Transverse colon (tissue), 4 donors: ENCODE measurements around the gene ENPP5.

Source experiments
- EP300 ChIP-seq: sonication (generic); formaldehyde crosslinking; IDR thresholded peaks from one replicate; pipeline ENCODE4 v1.6.1; 2017; ENCODE audit warnings: antibody characterized with exemption, low read depth
- POLR2A ChIP-seq: fragments of 450-650 bp; IDR thresholded peaks from one replicate; pipeline ENCODE4 v1.6.1; 2016; ENCODE audit warnings: antibody characterized with exemption, mild to moderate bottlenecking, moderate library complexity
- POLR2AphosphoS5 ChIP-seq, 3 donors: sonication (generic); formaldehyde crosslinking; IDR thresholded peaks; one replicate each; pipeline ENCODE4 v1.6.1; 2016; ENCODE audit warnings: antibody characterized with exemption in 3 of 3
- TF ChIP-seq, protein P1 (sequence below), 5 experiments: fragments of 200-600 bp in 3 of 5; fragments of 450-650 bp in 2 of 5; sonication (generic) in 3 of 5; IDR thresholded peaks; 1 replicate in 2 of 5; 2 replicates in 3 of 5; pipeline ENCODE4 v1.5.1; 2016 to 2017; ENCODE audit warnings: antibody characterized with exemption in 5 of 5, inconsistent platforms in 3 of 5, mild to moderate bottlenecking in 2 of 5, moderate library complexity in 1 of 5

DNA sequence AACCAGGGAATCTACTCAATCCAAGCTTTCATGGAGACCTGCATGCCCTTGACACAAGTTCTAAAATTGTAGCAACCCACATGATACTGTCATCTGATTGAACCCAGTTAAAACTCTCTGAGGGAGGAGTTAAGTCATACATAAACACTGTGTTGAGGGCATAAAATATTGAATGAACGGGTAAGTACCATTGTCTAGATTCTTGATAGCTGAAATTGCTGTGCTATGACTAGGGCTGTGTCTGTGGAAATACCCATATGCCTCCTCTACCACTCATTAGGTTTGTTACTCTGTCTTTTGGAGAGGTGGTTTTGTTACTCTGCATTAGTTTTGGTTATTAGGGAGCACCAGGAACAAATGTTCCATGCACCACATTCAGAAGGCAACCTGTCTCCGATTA, 33.4 kb downstream of the ENPP5 start:
- TF ChIP-seq, protein P1, sequence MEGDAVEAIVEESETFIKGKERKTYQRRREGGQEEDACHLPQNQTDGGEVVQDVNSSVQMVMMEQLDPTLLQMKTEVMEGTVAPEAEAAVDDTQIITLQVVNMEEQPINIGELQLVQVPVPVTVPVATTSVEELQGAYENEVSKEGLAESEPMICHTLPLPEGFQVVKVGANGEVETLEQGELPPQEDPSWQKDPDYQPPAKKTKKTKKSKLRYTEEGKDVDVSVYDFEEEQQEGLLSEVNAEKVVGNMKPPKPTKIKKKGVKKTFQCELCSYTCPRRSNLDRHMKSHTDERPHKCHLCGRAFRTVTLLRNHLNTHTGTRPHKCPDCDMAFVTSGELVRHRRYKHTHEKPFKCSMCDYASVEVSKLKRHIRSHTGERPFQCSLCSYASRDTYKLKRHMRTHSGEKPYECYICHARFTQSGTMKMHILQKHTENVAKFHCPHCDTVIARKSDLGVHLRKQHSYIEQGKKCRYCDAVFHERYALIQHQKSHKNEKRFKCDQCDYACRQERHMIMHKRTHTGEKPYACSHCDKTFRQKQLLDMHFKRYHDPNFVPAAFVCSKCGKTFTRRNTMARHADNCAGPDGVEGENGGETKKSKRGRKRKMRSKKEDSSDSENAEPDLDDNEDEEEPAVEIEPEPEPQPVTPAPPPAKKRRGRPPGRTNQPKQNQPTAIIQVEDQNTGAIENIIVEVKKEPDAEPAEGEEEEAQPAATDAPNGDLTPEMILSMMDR (IDR thresholded peaks at IDR 0.05), result no peak
- TF ChIP-seq POLR2A, result no peak
- TF ChIP-seq POLR2AphosphoS5 (IDR thresholded peaks at IDR 0.05), result no peak
- no peak for TF ChIP-seq EP300
